Activated naive CD8-positive, alpha-beta T cell treated with anti-CD3 and anti-CD28 coated beads, Interleukin-2, amount 10 ng/mL, durations not matched to agents 7 days and 5 days (primary cell): Measurements from ENCODE around the gene CARHSP1. TPM values are rescaled to one million over a fixed set of nuclear protein-coding genes. Genes with fewer than 3 reads are reported as not detected.
"Not testable (repeated sequence)": the region's sequence is repeated elsewhere in the genome, so short reads cannot be mapped to it uniquely, and the experiment has no call there.

Source experiments
- ATAC-seq: fragments of 150-1000 bp; cut with Tn5 transposase; one replicate; pipeline ENCODE4 v1.10.0; 2021; ENCODE audit warnings: low read depth, moderate library complexity
- POLR2A ChIA-PET: fragments of 350-600 bp; sonication (Branson Sonifier 250); formaldehyde crosslinking; loops from one replicate; lab custom pipeline; 2021; ENCODE audit warnings: antibody characterized with exemption; lab: Charles Lee
- DNase-seq: peaks from one replicate; pipeline ENCODE4 v3.0.0; 2021
- H3K27ac Mint-ChIP-seq: one replicate; pipeline ENCODE4 v1.8.0; 2022; ENCODE audit warnings: mild to moderate bottlenecking, mixed read lengths
- H3K27me3 Mint-ChIP-seq: one replicate; pipeline ENCODE4 v1.8.0; 2022; ENCODE audit warnings: mild to moderate bottlenecking, moderate library complexity, mixed read lengths
- H3K36me3 Mint-ChIP-seq: one replicate; pipeline ENCODE4 v1.8.0; 2021; ENCODE audit warnings: mild to moderate bottlenecking, mixed read lengths
- H3K4me1 Mint-ChIP-seq: one replicate; pipeline ENCODE4 v1.8.0; 2021; ENCODE audit warnings: mixed read lengths
- H3K4me3 Mint-ChIP-seq: one replicate; pipeline ENCODE4 v1.8.0; 2022; ENCODE audit warnings: mild to moderate bottlenecking, moderate library complexity, mixed read lengths
- H3K9me3 Mint-ChIP-seq: one replicate; pipeline ENCODE4 v1.8.0; 2021; ENCODE audit warnings: mixed read lengths
- total RNA-seq, 2 experiments: library from RNA; stranded (reverse); gene quantifications; one replicate each; pipeline ENCODE4 v1.2.3, GENCODE V29; 2021

Gene CARHSP1
- total RNA-seq, 2 experiments from 2014 or later, result 157 to 173 TPM

- POLR2A ChIA-PET, result interaction anchor here (1.2 kb wide), 1 partner anchor 57 kb away, joined by 4 read pairs; no protein-coding TSS in a partner anchor
- not testable (repeated sequence) for H3K9me3 Mint-ChIP-seq, ATAC-seq, DNase-seq, H3K27me3 Mint-ChIP-seq, H3K27ac Mint-ChIP-seq, H3K4me3 Mint-ChIP-seq, H3K36me3 Mint-ChIP-seq
- H3K4me1 Mint-ChIP-seq, result peaks cover 34% of the 10 kb centered on the region
Measured at GRCh38 chr16:8873866-8874195, 5.0 kb upstream of the CARHSP1 start.

GRCh38 chr16:8872967-8873865, 4.4 kb upstream of the CARHSP1 start:
- no peak for ATAC-seq

GRCh38 chr16:8872071-8872470, 3.3 kb upstream of the CARHSP1 start:
- ATAC-seq, result no peak
- Mint-ChIP-seq H3K27me3 (no peaks in the 10 kb centered on the region), H3K27ac (no peak overlapping the region), H3K4me1 (peaks cover 26% of the 10 kb centered on the region), H3K36me3 (peaks cover 10% of the 10 kb centered on the region), H3K4me3 (no peak overlapping the region), H3K9me3 (no peaks in the 10 kb centered on the region)
- POLR2A ChIA-PET, result interaction anchor here (1.1 to 2.2 kb wide), 2 partner anchors 53 to 55 kb away, joined by 3 to 8 read pairs; no protein-coding TSS in a partner anchor
- no peak for DNase-seq

More at GRCh38 chr16:8872967-8873865, 4.4 kb upstream of the CARHSP1 start:
- peaks cover 29% of the 10 kb centered on the region for H3K4me1 Mint-ChIP-seq
- POLR2A ChIA-PET, result interaction anchor here (1.2 kb wide), 1 partner anchor 56 kb away, joined by 4 read pairs; no protein-coding TSS in a partner anchor
- DNase-seq, result no peak
- H3K27me3 Mint-ChIP-seq, result no peaks in the 10 kb centered on the region
- H3K36me3 Mint-ChIP-seq, result no peaks in the 10 kb centered on the region
- H3K4me3 Mint-ChIP-seq, result no peak overlapping the region
- H3K27ac Mint-ChIP-seq, result no peak overlapping the region
- H3K9me3 Mint-ChIP-seq, result no peaks in the 10 kb centered on the region

GRCh38 chr16:8869988-8870241, 1.1 kb upstream of the CARHSP1 start:
- H3K4me1 Mint-ChIP-seq, result peaks cover 40% of the 10 kb centered on the region
- H3K27me3 Mint-ChIP-seq, DNase-seq, H3K9me3 Mint-ChIP-seq, ATAC-seq: not testable (repeated sequence)
- POLR2A ChIA-PET, result interaction anchor here (0.5 to 3.5 kb wide), 4 partner anchors 10 to 238 kb away, joined by 3 to 44 read pairs (median 33); partner anchors contain the start of genes HAPSTR1 and LITAFD
- peaks cover 13% of the 10 kb centered on the region for H3K36me3 Mint-ChIP-seq
- H3K27ac Mint-ChIP-seq, result peak overlapping the region; percentile 95
- peak overlapping the region; percentile 96 for H3K4me3 Mint-ChIP-seq

GRCh38 chr16:8869212-8869987, 594 bp upstream of the CARHSP1 start:
- POLR2A ChIA-PET, result interaction anchor here (0.5 to 3.5 kb wide), 21 partner anchors 10 to 265 kb away, joined by 3 to 44 read pairs (median 6); partner anchors contain the start of genes HAPSTR1, LITAFD, PMM2 and TMEM186
- Mint-ChIP-seq H3K9me3 (no peaks in the 10 kb centered on the region), H3K4me1 (peaks cover 38% of the 10 kb centered on the region), H3K27me3 (no peaks in the 10 kb centered on the region), H3K36me3 (peaks cover 13% of the 10 kb centered on the region), H3K4me3 (peak overlapping the region; percentile 96), H3K27ac (peak overlapping the region; percentile 95)
- ATAC-seq (no peak), DNase-seq (peak; percentile 43)

GRCh38 chr16:8867932-8868415, 832 bp downstream of the CARHSP1 start:
- H3K4me1 Mint-ChIP-seq, result peaks cover 41% of the 10 kb centered on the region
- H3K27me3 Mint-ChIP-seq, result no peaks in the 10 kb centered on the region
- ATAC-seq, result no peak

GRCh38 chr16:8867216-8867931, 1.4 kb downstream of the CARHSP1 start:
- no peak for ATAC-seq
- Mint-ChIP-seq H3K9me3 (no peaks in the 10 kb centered on the region), H3K27me3 (no peaks in the 10 kb centered on the region), H3K4me1 (peaks cover 43% of the 10 kb centered on the region), H3K27ac (peak overlapping the region; percentile 97), H3K36me3 (peaks cover 17% of the 10 kb centered on the region), H3K4me3 (peak overlapping the region; percentile 93)
- DNase-seq, result peak; percentile 54
- POLR2A ChIA-PET, result interaction anchor here (1.6 to 3.5 kb wide), 9 partner anchors 13 to 225 kb away, joined by 5 to 44 read pairs (median 17); partner anchors contain the start of genes HAPSTR1, LITAFD, PMM2 and TMEM186

More at GRCh38 chr16:8867932-8868415, 832 bp downstream of the CARHSP1 start:
- POLR2A ChIA-PET, result interaction anchor here (1.1 to 3.5 kb wide), 17 partner anchors 9 to 235 kb away, joined by 4 to 44 read pairs (median 9); partner anchors contain the start of genes HAPSTR1, LITAFD, PMM2 and TMEM186
- Mint-ChIP-seq H3K4me3 (peak overlapping the region; percentile 93), H3K27ac (peak overlapping the region; percentile 97), H3K36me3 (peaks cover 17% of the 10 kb centered on the region), H3K9me3 (no peaks in the 10 kb centered on the region)
- DNase-seq, result no peak

GRCh38 chr16:8866884-8867215, 2.0 kb downstream of the CARHSP1 start:
- Mint-ChIP-seq H3K4me3 (peak overlapping the region; percentile 93), H3K27me3 (no peaks in the 10 kb centered on the region), H3K27ac (peak overlapping the region; percentile 97), H3K4me1 (peaks cover 47% of the 10 kb centered on the region), H3K9me3 (no peaks in the 10 kb centered on the region), H3K36me3 (peaks cover 17% of the 10 kb centered on the region)
- no peak for DNase-seq
- POLR2A ChIA-PET, result interaction anchor here (1.3 to 3.5 kb wide), 6 partner anchors 11 to 226 kb away, joined by 4 to 44 read pairs (median 21); partner anchors contain the start of genes HAPSTR1, PMM2 and TMEM186
- ATAC-seq, result no peak

GRCh38 chr16:8866118-8866883, 2.5 kb downstream of the CARHSP1 start:
- Mint-ChIP-seq H3K27ac (peak overlapping the region; percentile 83), H3K9me3 (no peaks in the 10 kb centered on the region), H3K27me3 (no peaks in the 10 kb centered on the region), H3K4me1 (peaks cover 47% of the 10 kb centered on the region), H3K36me3 (peaks cover 17% of the 10 kb centered on the region), H3K4me3 (peak overlapping the region; percentile 93)
- POLR2A ChIA-PET, result interaction anchor here (1.3 kb wide), 1 partner anchor 11 kb away, joined by 4 read pairs; no protein-coding TSS in a partner anchor
- DNase-seq (no peak), ATAC-seq (no peak)

- POLR2A ChIA-PET, result interaction anchor here (1.3 kb wide), 1 partner anchor 10 kb away, joined by 4 read pairs; no protein-coding TSS in a partner anchor
- peak overlapping the region; percentile 58 for H3K27ac Mint-ChIP-seq
- H3K9me3 Mint-ChIP-seq, result no peaks in the 10 kb centered on the region
- peaks cover 17% of the 10 kb centered on the region for H3K36me3 Mint-ChIP-seq
- no peak for DNase-seq
- ATAC-seq, result no peak
- no peaks in the 10 kb centered on the region for H3K27me3 Mint-ChIP-seq
- H3K4me1 Mint-ChIP-seq, result peaks cover 42% of the 10 kb centered on the region
- peak overlapping the region; percentile 93 for H3K4me3 Mint-ChIP-seq
Measured at GRCh38 chr16:8865145-8865882, 3.5 kb downstream of the CARHSP1 start.

GRCh38 chr16:8864480-8865110, 4.2 kb downstream of the CARHSP1 start:
- Mint-ChIP-seq H3K4me1 (peaks cover 42% of the 10 kb centered on the region), H3K9me3 (no peaks in the 10 kb centered on the region), H3K4me3 (no peak overlapping the region), H3K27ac (peak overlapping the region; percentile 20), H3K36me3 (peaks cover 17% of the 10 kb centered on the region), H3K27me3 (no peaks in the 10 kb centered on the region)
- ATAC-seq (no peak), DNase-seq (no peak)
- POLR2A ChIA-PET, result interaction anchor here (0.7 kb wide), 1 partner anchor 11 kb away, joined by 3 read pairs; no protein-coding TSS in a partner anchor
